T-helper 1 cell (primary cell): ENCODE results near the gene RAP1A.
"Not testable (repeated sequence)": the region's sequence is repeated elsewhere in the genome, so short reads cannot be mapped to it uniquely, and the experiment has no call there.

Source experiments
- DNase-seq, 5 donors: peaks; one replicate each; pipeline ENCODE4 v3.0.0-alpha.2; 2012 to 2020

Gene RAP1A

GRCh38 chr1:111738436-111739193 is 119.0 kb downstream of the RAP1A start:
- DNase-seq: peak in 4 of 5 donors; percentile 29 to 68 (median 40)

- DNase-seq: peak in 4 of 5 donors; percentile 39 to 84 (median 46)
Observed at GRCh38 chr1:111739194-111739924, 119.8 kb downstream of the RAP1A start, which contains the start of gene INKA2. INKA2 (minus strand) TSS chr1:111739395; CDS start chr1:111739242, 153 bp downstream.

- DNase-seq: peak in 1 of 5 donors; percentile 6
Observed at GRCh38 chr1:111739925-111740765, 120.6 kb downstream of the RAP1A start.

DNA sequence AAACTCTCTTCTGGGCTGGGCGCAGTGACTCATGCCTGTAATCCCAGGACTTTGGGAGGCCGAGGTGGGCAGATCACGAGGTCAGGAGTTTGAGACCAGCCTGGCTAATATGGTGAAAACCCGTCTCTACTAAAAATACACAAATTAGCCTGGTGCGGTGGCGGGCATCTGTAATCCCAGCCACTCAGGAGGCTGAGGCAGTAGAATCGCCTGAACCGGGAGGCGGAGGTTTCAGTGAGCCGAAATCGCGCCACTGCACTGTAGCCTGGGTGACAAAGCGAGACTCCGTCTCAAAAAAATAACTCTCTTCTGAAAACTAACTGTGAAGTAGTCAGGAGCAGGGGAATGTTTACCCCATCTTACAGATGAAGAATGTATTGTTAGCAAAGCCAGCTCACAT is 122.7 kb downstream of the RAP1A start:
- DNase-seq: not testable (repeated sequence)

GRCh38 chr1:111742938-111743549 is 123.5 kb downstream of the RAP1A start:
- DNase-seq: no peak

- no peak for DNase-seq
Observed at GRCh38 chr1:111743679-111744101, 124.1 kb downstream of the RAP1A start.

GRCh38 chr1:111745675-111746613 is 126.4 kb downstream of the RAP1A start:
- no peak for DNase-seq

- DNase-seq: no peak
Observed at GRCh38 chr1:111746614-111746999, 127.0 kb downstream of the RAP1A start.

DNA sequence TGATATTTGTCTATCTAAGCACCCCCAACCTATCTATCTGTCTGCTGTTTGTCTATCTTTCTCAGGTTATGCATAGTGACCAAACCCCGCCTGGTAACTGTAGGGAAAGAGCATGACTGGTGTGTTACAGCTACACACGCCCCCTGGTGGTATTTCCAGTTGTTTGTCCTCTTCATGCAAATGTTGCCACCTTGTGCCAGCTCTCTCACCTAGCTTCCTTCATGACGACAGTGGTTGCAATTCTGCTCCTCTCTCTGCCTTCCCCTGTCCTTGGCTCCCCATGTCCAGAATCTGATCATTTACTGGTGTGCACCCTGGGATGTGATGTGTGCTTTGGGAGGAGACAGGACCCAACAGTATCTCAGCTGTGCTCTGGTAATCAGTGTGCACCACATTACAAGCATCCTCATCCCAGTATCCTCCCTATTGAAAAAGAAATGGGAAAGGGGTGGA is 127.7 kb downstream of the RAP1A start:
- DNase-seq: peak in 4 of 5 donors; percentile 38 to 85 (median 56)

DNA sequence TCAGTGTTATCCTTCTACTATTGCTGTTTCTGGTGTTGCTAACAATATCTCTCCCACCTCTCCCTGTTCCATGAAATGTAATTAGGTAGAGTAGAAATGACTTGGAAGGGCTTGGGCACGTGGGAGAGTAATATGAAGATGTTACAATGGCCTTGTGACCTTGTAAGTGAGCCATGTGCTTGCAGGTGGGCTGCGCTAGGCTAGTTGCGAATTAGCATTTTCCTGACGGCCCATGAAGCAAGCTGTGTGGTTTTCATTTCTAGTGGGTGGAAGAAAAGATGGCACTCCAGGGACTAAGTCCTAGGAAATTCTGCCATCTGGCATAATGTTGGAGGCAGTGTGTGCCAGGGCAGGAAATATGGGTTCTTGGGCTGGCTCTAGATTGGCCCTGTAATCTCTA is 128.4 kb downstream of the RAP1A start:
- no peak for DNase-seq

DNA sequence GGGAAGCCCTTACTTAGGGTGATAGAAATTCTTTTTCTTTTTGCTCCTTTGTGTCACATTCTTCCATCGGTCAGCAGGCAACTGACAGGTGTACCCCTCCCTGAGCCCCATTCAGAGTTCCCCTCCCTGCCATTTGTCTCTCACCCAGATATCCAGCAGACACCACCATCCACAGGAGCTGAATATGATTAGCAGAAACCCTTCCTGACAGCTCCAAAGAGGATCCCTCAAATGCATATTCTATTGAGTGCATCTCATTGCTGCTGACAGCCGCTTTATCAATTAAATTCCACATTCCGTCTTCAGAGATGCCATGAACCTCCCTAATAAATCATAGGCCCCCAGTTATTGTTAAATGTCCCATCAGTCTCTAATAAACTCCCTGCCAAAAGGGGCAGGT is 130.0 kb downstream of the RAP1A start:
- DNase-seq: no peak

- DNase-seq: no peak
Observed at GRCh38 chr1:111750856-111751255, 131.3 kb downstream of the RAP1A start.

DNA sequence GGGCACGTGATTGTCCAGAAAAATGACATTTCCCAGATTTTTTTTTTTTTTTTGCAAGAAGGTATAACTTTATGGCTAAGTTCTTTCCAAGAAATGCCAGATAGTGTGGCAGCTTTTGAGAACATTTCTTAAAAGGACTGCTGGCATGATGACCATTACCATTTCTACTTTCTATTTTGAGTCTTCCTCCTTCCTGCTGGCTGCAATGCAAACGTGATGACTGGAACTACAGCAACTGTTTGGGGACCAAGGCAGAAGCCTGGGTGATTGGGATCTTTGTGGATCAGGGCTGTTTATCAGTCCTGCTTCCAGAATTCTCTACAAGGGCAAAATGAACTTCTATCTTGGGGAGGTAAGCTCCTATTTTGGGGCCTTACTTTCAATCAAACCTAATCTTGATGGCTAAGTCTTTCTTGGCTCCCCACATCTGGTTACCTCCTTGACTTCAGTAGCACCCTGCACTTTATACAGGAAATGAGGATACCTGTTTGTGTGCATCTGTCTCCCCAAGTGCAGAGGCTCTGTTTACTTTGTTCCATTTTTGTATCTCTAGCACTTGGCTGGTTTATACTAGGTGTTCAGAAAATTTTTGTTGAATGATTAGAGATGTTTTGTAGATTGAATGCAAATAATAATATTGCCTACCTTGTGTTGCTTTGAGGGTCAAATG is 132.5 kb downstream of the RAP1A start:
- no peak for DNase-seq

GRCh38 chr1:111754984-111755330 is 135.4 kb downstream of the RAP1A start:
- DNase-seq: peak in 2 of 5 donors; percentile 10 to 69

DNA sequence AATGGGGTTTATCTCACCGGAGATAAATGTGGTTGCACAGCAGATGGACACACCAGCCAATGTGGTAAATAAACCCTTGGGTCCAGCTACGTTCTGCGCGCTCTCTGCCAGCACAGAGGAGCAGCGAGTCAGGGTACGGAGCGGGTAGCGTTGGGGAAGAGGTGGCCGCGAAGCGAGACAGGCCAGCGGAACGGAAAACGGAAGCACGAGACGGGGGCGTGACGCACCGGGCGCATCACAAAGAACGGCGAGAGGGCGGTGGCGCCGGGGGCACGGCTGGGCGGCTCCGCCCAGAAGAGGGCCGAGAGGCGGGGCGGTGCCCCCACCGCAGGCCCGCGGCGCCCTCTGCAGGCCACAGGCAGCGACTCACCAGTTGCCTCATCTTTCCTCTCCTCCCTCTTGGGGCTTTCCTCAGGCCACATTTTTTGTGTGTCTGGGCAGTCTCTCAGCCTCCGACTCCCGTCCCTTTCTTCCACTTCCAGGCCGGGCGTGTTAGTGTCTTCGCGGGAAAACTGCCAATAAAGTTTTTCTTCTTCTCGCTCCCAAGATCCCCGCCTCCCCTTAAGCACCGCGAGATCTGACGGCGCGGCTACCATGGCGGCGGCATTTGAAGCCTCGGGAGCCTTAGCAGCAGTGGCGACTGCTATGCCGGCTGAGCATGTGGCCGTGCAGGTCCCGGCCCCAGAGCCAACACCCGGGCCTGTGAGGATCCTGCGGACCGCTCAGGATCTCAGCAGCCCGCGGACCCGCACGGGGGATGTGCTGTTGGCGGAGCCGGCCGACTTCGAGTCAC is 135.9 kb downstream of the RAP1A start, which contains the start of gene DDX20:
DDX20 (plus strand) TSS at position 571 of the 793 bp plus-strand sequence; CDS start at position 595, 24 bp downstream.
- DNase-seq: peak; percentile 88 to 94 (median 92)

DNA sequence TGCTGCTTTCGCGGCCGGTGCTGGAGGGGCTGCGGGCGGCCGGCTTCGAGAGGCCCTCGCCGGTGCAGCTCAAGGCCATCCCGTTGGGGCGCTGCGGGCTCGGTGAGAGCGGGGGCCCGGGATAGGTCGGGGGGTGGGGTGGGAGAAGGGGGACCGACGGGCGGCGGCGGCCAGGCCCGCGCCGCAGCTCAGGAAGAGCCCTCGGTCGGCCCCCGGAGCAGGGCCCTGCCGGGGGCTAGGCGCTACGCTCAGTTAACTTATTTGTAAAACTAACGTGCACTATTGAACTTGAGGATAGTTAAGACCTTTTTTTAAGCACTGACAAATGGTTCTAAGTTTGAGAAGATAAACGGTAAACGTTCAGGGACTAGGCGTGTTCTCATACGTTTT is 136.5 kb downstream of the RAP1A start:
- no peak for DNase-seq

DNA sequence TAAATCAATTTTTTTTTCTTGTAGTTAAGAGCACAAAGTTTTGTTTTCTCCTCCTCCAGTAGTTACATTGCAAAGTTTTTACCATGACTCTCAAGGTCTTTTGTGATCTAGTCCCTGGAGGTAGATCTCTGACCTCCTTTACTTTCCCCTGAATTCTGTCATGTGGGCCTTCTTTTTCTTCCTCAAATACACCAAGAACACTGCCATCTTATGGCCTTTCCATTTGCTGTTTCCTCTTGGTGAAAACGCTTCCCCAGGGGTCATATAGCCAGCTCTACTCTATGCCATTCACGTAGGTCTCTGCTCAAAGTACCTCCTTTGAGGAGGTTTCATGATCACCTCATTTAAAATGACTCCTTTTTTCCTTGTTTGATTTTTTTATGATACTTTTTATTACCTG is 138.8 kb downstream of the RAP1A start:
- no peak for DNase-seq

DNA sequence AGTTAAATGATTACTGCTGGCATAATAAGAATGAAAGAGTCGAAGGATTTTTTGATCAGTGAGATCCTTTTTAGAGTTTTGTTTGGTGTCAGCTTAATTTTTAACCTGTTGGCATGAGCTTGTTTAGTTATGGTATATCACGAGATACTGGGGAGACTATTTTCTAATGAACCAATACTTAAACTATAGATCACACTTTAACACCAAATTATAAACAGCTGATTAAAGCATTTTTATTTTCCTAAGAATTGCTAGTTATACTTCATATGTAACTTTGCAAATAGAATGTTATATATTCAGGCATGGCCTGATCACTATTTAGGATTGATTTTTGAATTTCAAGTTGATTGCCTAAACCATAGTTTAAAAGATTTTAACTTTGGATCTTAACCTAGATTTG is 142.1 kb downstream of the RAP1A start:
- DNase-seq: no peak

GRCh38 chr1:111762332-111762731 is 142.7 kb downstream of the RAP1A start:
- DNase-seq: no peak
